ENCODE measurements around the gene TMEM88. TPM values are rescaled to one million over a fixed set of nuclear protein-coding genes. Genes with fewer than 3 reads are reported as not detected.

The TMEM88 gene
- total and polyA plus RNA-seq, 2 donors (not counting 1 experiment from before 2014, with no cell fraction given): 5.1 to 9.5 TPM

DNA sequence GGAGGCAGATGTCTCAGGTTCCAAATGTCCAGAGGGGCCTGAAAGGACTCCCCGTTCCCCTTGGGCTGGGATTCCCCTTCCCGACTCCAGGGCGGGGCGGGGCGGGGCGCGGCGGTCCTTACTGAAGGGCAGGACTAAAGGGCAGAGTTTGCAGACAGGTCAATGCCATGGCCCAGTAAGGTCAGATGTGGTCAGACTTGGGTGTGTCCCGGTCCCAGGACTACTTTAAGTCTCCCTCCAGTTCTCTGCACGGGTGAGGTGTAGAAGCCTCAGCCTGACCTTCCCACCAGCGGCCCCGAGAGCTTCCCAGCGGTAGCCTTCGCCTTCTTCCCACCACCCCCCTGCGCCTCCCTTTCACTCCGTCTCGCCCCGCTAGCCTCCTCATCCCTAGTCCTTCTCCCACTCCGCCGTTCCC is 20.3 kb upstream of the TMEM88 start:
- Histone ChIP-seq H3K27me3 (replicated peaks in 1 of 4; ENCODE audit: control extremely low read depth in 1 of 4, control insufficient read depth in 3 of 4, insufficient read depth in 4 of 4, low read length in 3 of 4) (peaks cover 0 to 13% (median under 1%) of the 10 kb centered on the region in 4 experiments), H3K4me3 (ENCODE audit: control extremely low read depth in 1 of 5, extremely low read depth in 1 of 5, insufficient read depth in 1 of 5, low read depth in 2 of 5, low read length in 4 of 5) (peak overlapping the region; percentile 56 to 99 (median 95)), H4K20me1 (ENCODE audit: control insufficient read depth, insufficient read depth, low read length, poor library complexity, severe bottlenecking) (peaks cover 23% of the 10 kb centered on the region), H3K4me2 (replicated peaks; ENCODE audit: low read depth, low read length, poor library complexity, severe bottlenecking) (peak overlapping the region; percentile 99), H3K36me3 (replicated peaks in 1 of 2; ENCODE audit: control extremely low read depth in 1 of 2, control insufficient read depth in 1 of 2, extremely low read depth in 1 of 2, insufficient read depth in 2 of 2, low read length in 1 of 2) (no peaks in the 10 kb centered on the region), H2AFZ (ENCODE audit: insufficient read depth, low read depth, low read length, poor library complexity, severe bottlenecking) (peak overlapping the region; percentile 34), H3K79me2 (ENCODE audit: control insufficient read depth, insufficient read depth, low read length) (peaks cover 30% of the 10 kb centered on the region), H3K9ac (ENCODE audit: low read length) (peak overlapping the region; percentile 83), H3K9me3 (ENCODE audit: control extremely low read depth in 1 of 3, control insufficient read depth in 2 of 3, insufficient read depth in 1 of 3, low read length in 2 of 3) (peaks cover 0 to 4% (median 0%) of the 10 kb centered on the region in 3 donors), H3K4me1 (ENCODE audit: control insufficient read depth in 2 of 2, insufficient read depth in 2 of 2, low read length in 2 of 2) (peaks cover 38 to 52% of the 10 kb centered on the region in 2 donors), H3K27ac (ENCODE audit: low read length in 2 of 2) (peak overlapping the region; percentile 93 to 100)
- 0% methylated on average over 18 of the region's 20 CpGs for WGBS (ENCODE audit: insufficient coverage)
- ATAC-seq (ENCODE audit: low read depth) (peak; percentile 4), DNase-seq (peak; percentile 85)
- Mint-ChIP-seq H3K4me1 (peaks cover 40% of the 10 kb centered on the region), H3K27ac (peak overlapping the region; percentile 97), H3K4me3 (peak overlapping the region; percentile 99), H3K9me3 (ENCODE audit: insufficient read depth) (no peaks in the 10 kb centered on the region), H3K27me3 (peaks cover 17% of the 10 kb centered on the region)
- intact Hi-C loops (cut with micrococcal nuclease): loop anchor here (1.0 to 10.0 kb wide), 6 partner anchors 12 to 1180 kb away; partner anchors contain the start of genes C17orf100, CNTROB, MED31 and NAA38
- ChIA-PET POLR2A (interaction anchor here (0.5 to 3.2 kb wide), 9 partner anchors 9 to 148 kb away, joined by 3 to 21 read pairs (median 10); partner anchors contain the start of genes CYB5D1, NAA38 and TP53), CTCF (interaction anchor here (0.6 to 5.3 kb wide), 15 partner anchors 10 to 223 kb away, joined by 3 to 53 read pairs (median 6); partner anchors contain the start of genes CYB5D1 and NAA38)
- TF ChIP-seq EZH2 (IDR thresholded peaks at IDR 0.05; ENCODE audit: borderline replicate concordance, insufficient read depth, low read depth, low read length, poor library complexity, severe bottlenecking): no peak
- no peak for TF ChIP-seq CTCF (IDR thresholded peaks at IDR 0.05)
